Activated CD8-positive, alpha-beta T cell treated with anti-CD3 and anti-CD28 coated beads, Interleukin-2, amount 10 ng/mL, durations not matched to agents 7 days and 5 days (primary cell): ENCODE measurements around the gene EFNA5. TPM values are rescaled to one million over a fixed set of nuclear protein-coding genes. Genes with fewer than 3 reads are reported as not detected.

Experiments
- ATAC-seq: fragments of 150-1000 bp; cut with Tn5 transposase; one replicate; pipeline ENCODE4 v1.10.0; 2021; ENCODE audit warnings: moderate library complexity
- CTCF ChIA-PET: fragments of 350-600 bp; sonication (Branson Sonifier 250); formaldehyde crosslinking; loops from one replicate; lab custom pipeline; 2021; ENCODE audit warnings: antibody characterized with exemption; lab: Charles Lee
- POLR2A ChIA-PET: fragments of 350-600 bp; sonication (Branson Sonifier 250); formaldehyde crosslinking; loops from one replicate; lab custom pipeline; 2021; ENCODE audit warnings: antibody characterized with exemption; lab: Charles Lee
- DNase-seq: peaks from one replicate; pipeline ENCODE4 v3.0.0-alpha.2; 2020
- H3K27ac Mint-ChIP-seq: one replicate; pipeline ENCODE4 v1.8.0; 2021; ENCODE audit warnings: mild to moderate bottlenecking, mixed read lengths
- H3K27me3 Mint-ChIP-seq: one replicate; pipeline ENCODE4 v1.8.0; 2021; ENCODE audit warnings: low read depth, mixed read lengths
- H3K36me3 Mint-ChIP-seq: one replicate; pipeline ENCODE4 v1.8.0; 2021; ENCODE audit warnings: low read depth, mixed read lengths
- H3K4me1 Mint-ChIP-seq: one replicate; pipeline ENCODE4 v1.8.0; 2021; ENCODE audit warnings: low read depth, mixed read lengths
- H3K4me3 Mint-ChIP-seq: one replicate; pipeline ENCODE4 v1.8.0; 2021; ENCODE audit warnings: mild to moderate bottlenecking, mixed read lengths
- H3K9me3 Mint-ChIP-seq: one replicate; pipeline ENCODE4 v1.8.0; 2022; ENCODE audit warnings: mixed read lengths; ENCODE audit not compliant: insufficient read depth
- total RNA-seq, 2 experiments: library from RNA; stranded (reverse); gene quantifications; one replicate each; pipeline ENCODE4 v1.2.3, GENCODE V29; 2021

EFNA5 gene
- total RNA-seq, 2 experiments from 2014 or later = not detected

GRCh38 chr5:107467137-107467932 is 203.4 kb downstream of the EFNA5 start:
- H3K4me3 Mint-ChIP-seq = no peak overlapping the region
- H3K4me1 Mint-ChIP-seq = peaks cover 4% of the 10 kb centered on the region
- DNase-seq (no peak), ATAC-seq (no peak)
- no peaks in the 10 kb centered on the region for H3K9me3 Mint-ChIP-seq
- no peaks in the 10 kb centered on the region for H3K36me3 Mint-ChIP-seq
- ChIA-PET CTCF (no interaction called here), POLR2A (no interaction called here)
- no peak overlapping the region for H3K27ac Mint-ChIP-seq
- no peaks in the 10 kb centered on the region for H3K27me3 Mint-ChIP-seq

GRCh38 chr5:107466233-107466769 is 204.4 kb downstream of the EFNA5 start:
- Mint-ChIP-seq H3K4me3 (no peak overlapping the region), H3K36me3 (no peaks in the 10 kb centered on the region), H3K27ac (no peak overlapping the region), H3K27me3 (peaks cover 4% of the 10 kb centered on the region), H3K9me3 (no peaks in the 10 kb centered on the region), H3K4me1 (peaks cover 4% of the 10 kb centered on the region)
- ChIA-PET POLR2A (no interaction called here), CTCF (no interaction called here)
- DNase-seq (no peak), ATAC-seq (no peak)

GRCh38 chr5:107464876-107465275 is 205.9 kb downstream of the EFNA5 start:
- Mint-ChIP-seq H3K36me3 (no peaks in the 10 kb centered on the region), H3K4me1 (peaks cover 4% of the 10 kb centered on the region), H3K27me3 (peaks cover 4% of the 10 kb centered on the region), H3K27ac (no peak overlapping the region), H3K4me3 (no peak overlapping the region), H3K9me3 (no peaks in the 10 kb centered on the region)
- ChIA-PET CTCF (no interaction called here), POLR2A (no interaction called here)
- DNase-seq (no peak), ATAC-seq (no peak)

GRCh38 chr5:107464416-107464815 is 206.3 kb downstream of the EFNA5 start:
- ChIA-PET CTCF (no interaction called here), POLR2A (no interaction called here)
- Mint-ChIP-seq H3K4me3 (no peak overlapping the region), H3K27ac (no peak overlapping the region), H3K9me3 (no peaks in the 10 kb centered on the region), H3K4me1 (peaks cover under 1% of the 10 kb centered on the region), H3K36me3 (no peaks in the 10 kb centered on the region), H3K27me3 (peaks cover 4% of the 10 kb centered on the region)
- ATAC-seq (no peak), DNase-seq (no peak)

- DNase-seq (no peak), ATAC-seq (no peak)
- Mint-ChIP-seq H3K9me3 (no peaks in the 10 kb centered on the region), H3K27me3 (peaks cover 4% of the 10 kb centered on the region), H3K4me3 (no peak overlapping the region), H3K4me1 (no peaks in the 10 kb centered on the region), H3K36me3 (no peaks in the 10 kb centered on the region), H3K27ac (no peak overlapping the region)
- CTCF ChIA-PET = interaction anchor here (0.7 kb wide), 1 partner anchor 869 kb away, joined by 3 read pairs; no protein-coding TSS in a partner anchor
- POLR2A ChIA-PET = no interaction called here
Measured at GRCh38 chr5:107463731-107464130, 207.0 kb downstream of the EFNA5 start.

GRCh38 chr5:107461770-107462169 is 209.0 kb downstream of the EFNA5 start:
- ChIA-PET CTCF (no interaction called here), POLR2A (no interaction called here)
- DNase-seq (no peak), ATAC-seq (no peak)
- Mint-ChIP-seq H3K27me3 (peaks cover 4% of the 10 kb centered on the region), H3K36me3 (no peaks in the 10 kb centered on the region), H3K9me3 (no peaks in the 10 kb centered on the region), H3K4me3 (no peak overlapping the region), H3K27ac (no peak overlapping the region), H3K4me1 (no peaks in the 10 kb centered on the region)

- Mint-ChIP-seq H3K27me3 (peaks cover 4% of the 10 kb centered on the region), H3K4me1 (no peaks in the 10 kb centered on the region), H3K9me3 (no peaks in the 10 kb centered on the region), H3K4me3 (no peak overlapping the region), H3K36me3 (no peaks in the 10 kb centered on the region), H3K27ac (no peak overlapping the region)
- ChIA-PET CTCF (no interaction called here), POLR2A (no interaction called here)
- DNase-seq = no peak
- no peak for ATAC-seq
Measured at GRCh38 chr5:107460789-107461188, 209.9 kb downstream of the EFNA5 start.

- ATAC-seq = no peak
- Mint-ChIP-seq H3K4me3 (no peak overlapping the region), H3K9me3 (no peaks in the 10 kb centered on the region), H3K4me1 (no peaks in the 10 kb centered on the region), H3K27me3 (peaks cover 4% of the 10 kb centered on the region), H3K36me3 (no peaks in the 10 kb centered on the region), H3K27ac (no peak overlapping the region)
- ChIA-PET POLR2A (no interaction called here), CTCF (no interaction called here)
- DNase-seq = no peak
Measured at GRCh38 chr5:107459605-107460004, 211.1 kb downstream of the EFNA5 start.

- Mint-ChIP-seq H3K9me3 (no peaks in the 10 kb centered on the region), H3K36me3 (no peaks in the 10 kb centered on the region), H3K4me3 (no peak overlapping the region), H3K27ac (no peak overlapping the region), H3K27me3 (peaks cover 6% of the 10 kb centered on the region), H3K4me1 (no peaks in the 10 kb centered on the region)
- ChIA-PET POLR2A (no interaction called here), CTCF (no interaction called here)
- DNase-seq (no peak), ATAC-seq (no peak)
Measured at GRCh38 chr5:107458322-107458721, 212.4 kb downstream of the EFNA5 start.

GRCh38 chr5:107457881-107458280 is 212.9 kb downstream of the EFNA5 start:
- Mint-ChIP-seq H3K36me3 (no peaks in the 10 kb centered on the region), H3K27ac (no peak overlapping the region), H3K9me3 (no peaks in the 10 kb centered on the region), H3K4me1 (no peaks in the 10 kb centered on the region), H3K27me3 (peaks cover 6% of the 10 kb centered on the region), H3K4me3 (no peak overlapping the region)
- ChIA-PET POLR2A (no interaction called here), CTCF (no interaction called here)
- DNase-seq (no peak), ATAC-seq (no peak)

- Mint-ChIP-seq H3K9me3 (no peaks in the 10 kb centered on the region), H3K27me3 (peaks cover 6% of the 10 kb centered on the region), H3K4me3 (no peak overlapping the region), H3K27ac (no peak overlapping the region), H3K4me1 (no peaks in the 10 kb centered on the region), H3K36me3 (no peaks in the 10 kb centered on the region)
- POLR2A ChIA-PET = no interaction called here
- DNase-seq (no peak), ATAC-seq (no peak)
- CTCF ChIA-PET = no interaction called here
Measured at GRCh38 chr5:107457138-107457537, 213.6 kb downstream of the EFNA5 start.

GRCh38 chr5:107456281-107456715 is 214.4 kb downstream of the EFNA5 start:
- Mint-ChIP-seq H3K4me3 (no peak overlapping the region), H3K4me1 (no peaks in the 10 kb centered on the region), H3K36me3 (no peaks in the 10 kb centered on the region), H3K27me3 (peaks cover 2% of the 10 kb centered on the region), H3K27ac (no peak overlapping the region), H3K9me3 (no peaks in the 10 kb centered on the region)
- ATAC-seq = no peak
- POLR2A ChIA-PET = no interaction called here
- DNase-seq = no peak
- CTCF ChIA-PET = no interaction called here
